Kidney epithelial cell (primary cell): ENCODE results near the gene USP6NL. TPM values are rescaled to one million over a fixed set of nuclear protein-coding genes. Genes with fewer than 3 reads are reported as not detected.

Experiments used
- DNase-seq: peaks from one replicate; pipeline ENCODE4 v3.0.0-alpha.2; 2010; ENCODE audit warnings: low read depth
- H3K27me3 ChIP-seq: 2 replicates; pipeline ENCODE4 v1.6.0; 2011; ENCODE audit warnings: low read length; ENCODE audit not compliant: control insufficient read depth, insufficient read depth
- H3K36me3 ChIP-seq: 2 replicates; pipeline ENCODE4 v1.5.1; 2011; ENCODE audit warnings: low read length; ENCODE audit not compliant: control insufficient read depth, insufficient read depth
- H3K4me3 ChIP-seq: 2 replicates; pipeline ENCODE4 v1.5.1; 2011; ENCODE audit warnings: low read depth, mild to moderate bottlenecking, control low read depth, low read length
- total RNA-seq: library from RNA; depleted of rRNA; stranded (reverse); fragments of >200 nt; gene quantifications from 2 replicates; pipeline ENCODE4 v1.2.3, GENCODE V29; 2015
- TF ChIP-seq, protein P1 (sequence below): IDR thresholded peaks from 2 replicates; pipeline ENCODE4 v1.5.1; 2011; ENCODE audit warnings: mild to moderate bottlenecking, moderate library complexity, low read length, control low read depth, inconsistent platforms; ENCODE audit not compliant: insufficient read depth, poor library complexity, severe bottlenecking

Gene USP6NL
- total RNA-seq, 1 donor from 2014 or later: 21.2 TPM

- no peaks in the 10 kb centered on the region for H3K36me3 ChIP-seq
- TF ChIP-seq, protein P1, sequence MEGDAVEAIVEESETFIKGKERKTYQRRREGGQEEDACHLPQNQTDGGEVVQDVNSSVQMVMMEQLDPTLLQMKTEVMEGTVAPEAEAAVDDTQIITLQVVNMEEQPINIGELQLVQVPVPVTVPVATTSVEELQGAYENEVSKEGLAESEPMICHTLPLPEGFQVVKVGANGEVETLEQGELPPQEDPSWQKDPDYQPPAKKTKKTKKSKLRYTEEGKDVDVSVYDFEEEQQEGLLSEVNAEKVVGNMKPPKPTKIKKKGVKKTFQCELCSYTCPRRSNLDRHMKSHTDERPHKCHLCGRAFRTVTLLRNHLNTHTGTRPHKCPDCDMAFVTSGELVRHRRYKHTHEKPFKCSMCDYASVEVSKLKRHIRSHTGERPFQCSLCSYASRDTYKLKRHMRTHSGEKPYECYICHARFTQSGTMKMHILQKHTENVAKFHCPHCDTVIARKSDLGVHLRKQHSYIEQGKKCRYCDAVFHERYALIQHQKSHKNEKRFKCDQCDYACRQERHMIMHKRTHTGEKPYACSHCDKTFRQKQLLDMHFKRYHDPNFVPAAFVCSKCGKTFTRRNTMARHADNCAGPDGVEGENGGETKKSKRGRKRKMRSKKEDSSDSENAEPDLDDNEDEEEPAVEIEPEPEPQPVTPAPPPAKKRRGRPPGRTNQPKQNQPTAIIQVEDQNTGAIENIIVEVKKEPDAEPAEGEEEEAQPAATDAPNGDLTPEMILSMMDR: no peak
- no peaks in the 10 kb centered on the region for H3K27me3 ChIP-seq
- no peak for DNase-seq
- no peak overlapping the region for H3K4me3 ChIP-seq
Observed at GRCh38 chr10:11404901-11405300, 206.5 kb downstream of the USP6NL start.

Other genes starting within 250 kb of the USP6NL start
- gene ECHDC3, start 130.7 kb upstream of the USP6NL start, total RNA-seq: 31.6 and 35.1 TPM in 2 replicates
- gene PROSER2, start 211.7 kb upstream of the USP6NL start, total RNA-seq: 47.6 and 58.8 TPM in 2 replicates